Erythroblast (primary cell): ENCODE measurements around the gene IP6K1.

ENCODE experiments used
- GATA1 ChIP-seq: IDR thresholded peaks from 2 replicates; pipeline ENCODE4 v1.6.1; 2011; ENCODE audit warnings: low read depth, mild to moderate bottlenecking, control low read depth, low read length, moderate library complexity
- POLR2A ChIP-seq: IDR thresholded peaks from 2 replicates; pipeline ENCODE4 v1.6.1; 2011; ENCODE audit warnings: mild to moderate bottlenecking, low read length

DNA sequence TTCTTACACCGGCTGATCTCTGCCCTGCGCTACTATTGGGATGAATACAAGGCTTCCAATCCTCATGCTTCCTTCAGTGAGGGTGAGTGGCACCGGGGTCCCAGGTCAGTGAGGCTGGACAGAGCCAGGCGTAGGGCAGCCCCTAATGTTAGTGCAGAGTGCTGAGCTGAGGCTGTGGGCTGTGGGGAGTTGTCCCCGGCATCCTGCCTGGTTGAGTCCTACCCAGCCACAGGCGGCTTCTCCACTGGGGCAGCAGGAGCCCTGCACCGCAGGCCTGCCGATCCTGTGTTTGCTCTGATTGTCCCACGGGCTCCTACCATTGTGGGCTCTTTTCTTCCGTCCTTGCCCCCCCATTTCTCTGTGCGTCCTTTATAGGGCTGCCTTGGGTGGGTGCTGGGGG is 83.7 kb downstream of the IP6K1 start:
- TF ChIP-seq POLR2A (no peak), GATA1 (no peak)
